HG02610 (cell line): ENCODE data around the gene IDH2.
"Not testable (repeated sequence)": the region's sequence is repeated elsewhere in the genome, so short reads cannot be mapped to it uniquely, and the experiment has no call there.

Experiments used
- ATAC-seq: cut with Tn5 transposase; IDR thresholded peaks from one replicate; pipeline ENCODE4 v1.9.1; 2021; ENCODE audit warnings: mild to moderate bottlenecking, moderate library complexity; ENCODE audit not compliant: unreplicated experiment

IDH2 gene

GRCh38 chr15:90115783-90116182, 13.5 kb upstream of the IDH2 start:
- ATAC-seq, result no peak

GRCh38 chr15:90114451-90114901, 12.2 kb upstream of the IDH2 start:
- no peak for ATAC-seq

DNA sequence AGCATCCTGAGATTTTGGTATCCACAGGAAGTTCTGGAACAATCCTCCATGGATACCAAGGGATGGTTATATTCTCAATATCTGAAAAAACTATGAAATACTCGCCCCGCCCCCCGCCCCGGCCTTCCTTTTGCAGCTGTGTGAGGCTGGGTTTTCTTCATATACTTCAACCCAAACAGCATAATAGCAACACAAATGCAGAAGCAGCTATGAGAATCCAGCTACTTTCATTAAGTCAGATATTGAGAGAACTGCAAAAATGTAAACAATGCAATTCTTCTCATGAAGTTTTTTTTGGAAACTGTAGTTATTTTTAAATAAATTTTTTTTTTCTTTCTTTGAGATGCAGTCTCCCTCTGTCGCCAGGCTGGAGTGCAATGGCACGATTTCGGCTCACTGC, 10.9 kb upstream of the IDH2 start:
- no peak for ATAC-seq

DNA sequence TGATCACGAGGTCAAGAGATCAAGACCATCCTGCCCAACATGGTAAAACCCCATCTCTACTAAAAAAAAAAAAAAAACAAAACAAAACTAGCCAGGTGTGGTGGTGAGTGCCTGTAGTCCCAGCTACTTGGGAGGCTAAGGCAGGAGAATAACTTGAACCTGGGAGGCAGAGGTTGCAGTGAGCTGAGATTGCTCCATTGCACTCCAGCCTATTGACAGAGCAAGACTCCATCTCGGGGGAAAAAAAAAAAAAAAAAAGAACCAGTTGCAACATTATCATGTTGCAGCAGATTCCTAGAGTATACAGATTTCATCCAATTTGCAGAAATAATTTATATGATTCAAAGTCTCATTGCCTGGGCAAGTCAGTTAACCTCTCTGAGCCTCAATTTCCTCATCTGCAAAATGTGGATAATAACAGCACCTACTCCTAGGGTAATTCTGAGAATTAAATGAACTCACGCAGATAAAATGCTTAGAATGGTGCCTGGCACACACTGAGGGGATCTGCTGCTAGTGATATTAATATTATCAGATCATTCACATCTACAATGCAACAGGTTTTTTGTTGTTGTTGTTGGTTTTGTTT, 7.0 kb upstream of the IDH2 start:
- ATAC-seq, result not testable (repeated sequence)

GRCh38 chr15:90108038-90108437, 5.8 kb upstream of the IDH2 start:
- ATAC-seq, result not testable (repeated sequence)

- ATAC-seq, result no peak
These were observed 4.4 kb upstream of the IDH2 start for GRCh38 chr15:90106522-90107117.

DNA sequence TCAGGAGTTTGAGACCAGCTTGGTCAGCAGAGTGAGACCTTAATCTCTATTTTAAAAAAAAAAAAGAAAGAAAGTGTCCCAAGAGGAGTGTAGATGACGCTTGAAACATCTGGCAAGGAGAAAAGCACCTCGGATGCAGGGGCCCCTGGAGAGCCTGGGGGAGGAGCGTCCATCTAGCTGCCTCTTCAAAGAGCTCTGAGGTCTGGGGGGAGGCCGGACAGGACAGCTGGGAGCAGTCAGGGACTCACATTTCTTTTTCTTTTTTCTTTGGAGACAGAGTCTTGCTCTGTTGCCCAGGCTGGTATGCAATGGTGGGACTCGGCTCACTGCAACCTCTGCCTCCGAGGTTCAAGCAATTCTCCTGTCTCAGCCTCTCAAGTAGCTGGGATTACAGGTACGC, 3.3 kb upstream of the IDH2 start:
- ATAC-seq, result no peak

GRCh38 chr15:90104551-90104950, 2.3 kb upstream of the IDH2 start:
- ATAC-seq, result no peak

- no peak for ATAC-seq
These were observed 1.5 kb upstream of the IDH2 start for GRCh38 chr15:90103701-90104329.

- no peak for ATAC-seq
These were observed 919 bp downstream of the IDH2 start for GRCh38 chr15:90101130-90101968.

GRCh38 chr15:90099868-90100831, 2.1 kb downstream of the IDH2 start:
- no peak for ATAC-seq

DNA sequence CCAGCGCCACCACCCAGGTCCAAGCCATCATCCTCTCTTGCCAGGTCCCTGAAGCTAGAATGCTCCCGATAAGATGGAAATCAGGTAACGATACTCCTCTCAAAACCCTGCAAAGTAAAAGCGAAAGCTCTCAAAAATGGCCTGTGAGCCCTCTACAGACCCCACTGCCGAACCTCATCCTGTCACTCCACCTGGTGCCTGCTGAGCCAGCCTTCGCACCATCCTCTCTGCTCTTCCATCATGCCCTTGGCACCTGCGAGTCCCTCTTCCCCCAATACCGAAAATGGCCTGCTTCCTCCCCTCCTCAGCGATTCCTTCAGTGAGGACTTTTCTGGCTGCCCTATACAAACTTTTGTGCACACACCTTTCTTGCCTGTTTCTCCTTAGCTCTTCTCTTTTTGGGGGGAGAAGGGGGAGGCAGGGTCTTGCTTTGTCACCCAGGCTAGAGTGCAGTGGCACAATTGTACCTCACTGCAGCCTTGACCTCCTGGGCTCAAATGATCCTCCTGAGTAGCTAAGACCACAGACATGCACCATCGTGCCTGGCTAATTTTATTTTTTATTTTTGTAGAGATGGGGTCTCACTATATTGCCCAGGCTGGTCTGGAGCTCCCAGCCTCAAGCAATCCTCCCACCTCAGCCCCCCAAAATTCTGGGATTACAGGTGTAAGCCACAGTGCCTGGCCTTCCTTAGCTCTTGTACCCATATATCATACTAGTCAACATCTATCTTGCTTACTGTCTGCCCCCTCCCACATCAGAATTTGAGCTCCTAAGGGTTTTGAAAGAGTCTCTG, 3.0 kb downstream of the IDH2 start:
- ATAC-seq, result no peak

- peak; percentile 57 for ATAC-seq
These were observed 4.8 kb downstream of the IDH2 start for GRCh38 chr15:90097475-90097874.

- ATAC-seq, result peak; percentile 43
These were observed 6.7 kb downstream of the IDH2 start for GRCh38 chr15:90095521-90095959.

DNA sequence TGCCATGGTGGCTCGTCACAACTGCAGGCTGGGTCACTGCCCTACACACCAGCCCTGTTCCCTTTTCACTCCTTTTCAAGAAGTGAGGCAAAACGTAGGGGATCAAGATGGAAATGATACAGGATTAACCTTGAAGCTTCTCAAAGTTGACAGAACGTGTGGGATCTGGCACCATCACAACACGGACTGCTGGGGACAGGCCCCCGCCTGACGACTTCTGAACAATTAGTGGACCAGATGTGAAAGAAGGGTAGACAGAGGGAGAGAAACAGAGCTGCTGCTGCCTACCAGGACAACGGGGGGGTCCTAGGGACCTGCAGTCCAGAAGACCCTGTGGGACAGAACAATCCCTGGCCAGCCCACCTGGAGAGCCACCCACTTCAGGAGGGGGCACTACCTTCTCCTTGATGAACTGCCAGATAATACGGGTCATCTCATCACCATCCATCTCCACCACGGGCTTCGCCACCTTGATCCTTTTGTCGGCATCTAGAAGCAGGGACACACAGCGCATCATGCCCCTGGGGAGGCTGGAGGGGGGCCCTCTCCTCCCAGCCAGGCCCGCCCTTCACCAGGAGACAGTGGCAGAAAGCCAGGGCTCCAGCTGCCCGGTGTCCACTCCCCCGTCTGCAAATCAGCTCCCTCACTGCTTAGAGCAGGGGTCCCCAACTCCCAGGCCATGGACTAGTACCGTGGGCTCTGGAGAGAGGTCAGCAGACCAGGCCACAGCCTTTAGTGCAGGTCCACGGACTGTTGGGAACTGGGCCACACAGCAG, 10.9 kb downstream of the IDH2 start:
- ATAC-seq, result no peak

- no peak for ATAC-seq
These were observed 11.9 kb downstream of the IDH2 start for GRCh38 chr15:90090226-90090848.

- ATAC-seq, result no peak
These were observed 14.7 kb downstream of the IDH2 start for GRCh38 chr15:90087454-90088154.

GRCh38 chr15:90086868-90087268, 15.4 kb downstream of the IDH2 start:
- ATAC-seq, result no peak
